SIG-M5 (cell line): ENCODE measurements around the gene SLBP.

ENCODE experiments used
- DNase-seq: peaks from one replicate; lab custom pipeline; 2025; lab: John Stamatoyannopoulos, UW

Gene SLBP

DNA sequence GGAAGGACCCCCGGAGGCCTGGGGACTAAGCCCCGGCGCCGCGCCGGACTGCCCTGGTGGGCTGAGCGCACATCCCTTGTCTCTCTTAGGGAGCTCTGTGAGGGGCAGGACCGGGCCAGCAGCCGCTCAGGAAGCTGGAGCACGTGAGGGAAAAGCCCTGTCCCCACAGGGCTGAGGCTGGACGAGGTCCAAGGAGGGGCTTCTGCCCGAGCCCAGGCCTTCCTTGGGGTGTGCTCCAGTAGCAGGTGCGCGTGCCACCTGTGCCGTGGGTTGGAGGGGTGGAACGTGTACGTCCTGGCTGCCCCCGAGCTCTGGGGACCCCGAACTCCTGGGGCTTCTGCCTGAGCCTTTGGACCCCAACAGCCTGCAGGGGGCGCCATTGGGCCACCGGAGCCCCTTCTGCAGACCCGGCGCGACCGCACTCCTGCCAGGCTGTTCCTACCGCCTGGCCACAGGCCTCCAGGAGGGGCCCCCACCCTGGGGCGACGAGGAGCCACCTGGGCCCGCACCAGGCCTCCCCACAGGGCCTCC, 36.4 kb upstream of the SLBP start:
- DNase-seq = no peak

DNA sequence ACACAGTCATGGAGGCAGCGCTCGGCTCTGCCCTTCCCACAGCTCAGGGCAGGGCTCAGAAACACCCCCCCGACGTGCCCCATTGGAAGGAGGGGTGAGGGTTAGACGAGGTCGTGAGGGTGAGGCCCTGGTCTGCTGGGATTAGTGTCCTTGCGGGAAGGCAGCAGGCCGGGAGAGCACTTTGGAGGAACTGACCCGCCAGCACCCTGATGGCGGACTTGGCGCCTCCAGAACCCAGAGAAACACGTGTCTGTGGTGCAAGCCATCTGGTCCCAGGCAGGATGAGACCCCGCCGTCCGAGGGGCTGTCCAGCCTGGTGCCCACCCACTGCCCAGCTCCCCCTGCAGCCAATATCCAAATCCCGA, 35.5 kb upstream of the SLBP start:
- no peak for DNase-seq

DNA sequence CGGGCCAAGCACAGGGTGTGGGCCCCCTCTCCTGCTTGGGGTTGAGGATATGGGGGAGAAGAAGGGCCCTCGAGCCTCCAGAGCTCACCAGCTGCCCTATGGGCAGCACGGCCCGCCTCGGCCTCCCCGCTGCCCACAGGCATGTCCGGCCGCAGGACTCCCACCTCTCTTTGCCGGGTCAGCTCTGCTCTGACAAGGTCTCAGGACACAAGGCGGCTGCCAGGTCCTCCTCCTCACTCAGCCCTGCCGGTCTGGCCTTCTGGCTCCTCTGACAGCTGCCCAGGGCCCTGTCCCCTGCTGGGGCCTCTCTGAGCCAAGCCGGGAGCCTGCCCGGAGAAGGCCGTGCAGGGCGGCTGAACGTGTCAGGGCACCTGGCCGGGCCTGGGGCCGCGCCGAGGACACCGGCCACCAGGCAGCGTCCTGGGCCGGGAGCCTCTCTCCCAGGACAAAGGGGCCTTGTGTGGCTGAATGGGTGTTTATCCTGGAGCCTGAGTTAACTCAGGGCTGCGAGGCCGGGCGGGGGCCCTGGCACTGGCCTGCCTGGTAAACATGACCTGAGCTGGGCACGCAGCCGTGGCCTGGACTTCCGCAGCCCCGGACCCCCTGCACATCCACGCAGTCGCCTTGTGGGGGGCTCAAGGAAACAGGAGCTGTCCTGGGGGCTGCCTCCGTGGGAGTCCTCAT, 34.9 kb upstream of the SLBP start:
- DNase-seq = no peak

DNA sequence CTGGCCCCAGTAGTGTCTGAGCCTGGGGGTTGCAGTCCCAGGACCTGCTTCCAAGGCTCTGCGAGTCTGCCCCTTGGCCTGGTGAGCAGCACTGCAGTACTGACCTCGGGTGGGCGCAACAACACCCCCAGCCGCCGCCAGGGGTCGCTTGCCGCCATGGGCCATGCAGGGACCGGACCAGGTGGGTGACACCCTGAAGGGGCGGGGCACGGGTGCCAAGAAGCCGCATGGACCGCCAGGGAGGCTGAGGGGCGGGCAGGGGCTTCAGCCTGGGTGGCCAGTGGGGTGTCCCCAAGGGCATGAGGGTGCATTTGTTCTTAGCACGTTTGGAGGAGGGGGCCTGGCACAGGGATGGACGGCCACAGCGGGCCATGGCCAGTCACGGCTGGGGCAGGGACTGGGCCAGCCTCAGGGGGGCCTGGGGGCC, 34.2 kb upstream of the SLBP start:
- no peak for DNase-seq

DNA sequence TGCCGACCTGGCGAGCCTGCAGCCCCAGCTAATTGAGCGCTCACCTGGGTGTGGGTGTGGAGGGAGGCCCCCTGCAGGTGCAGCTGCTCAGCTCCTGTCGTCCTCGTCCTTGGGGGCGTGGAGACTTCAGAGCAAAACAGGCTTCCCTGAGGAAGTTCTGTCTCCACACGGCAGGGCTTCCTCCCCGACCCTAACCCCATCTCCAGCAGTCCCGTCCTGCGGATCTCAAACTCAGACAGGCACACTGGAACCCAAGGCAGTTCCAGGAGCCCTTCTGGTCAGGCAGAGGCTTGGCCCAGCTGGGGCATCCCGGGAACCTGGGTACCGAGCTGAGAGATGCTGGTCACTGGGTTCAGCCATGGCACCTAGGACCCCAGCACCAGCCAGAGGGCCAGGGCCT, 33.6 kb upstream of the SLBP start:
- DNase-seq = no peak

DNA sequence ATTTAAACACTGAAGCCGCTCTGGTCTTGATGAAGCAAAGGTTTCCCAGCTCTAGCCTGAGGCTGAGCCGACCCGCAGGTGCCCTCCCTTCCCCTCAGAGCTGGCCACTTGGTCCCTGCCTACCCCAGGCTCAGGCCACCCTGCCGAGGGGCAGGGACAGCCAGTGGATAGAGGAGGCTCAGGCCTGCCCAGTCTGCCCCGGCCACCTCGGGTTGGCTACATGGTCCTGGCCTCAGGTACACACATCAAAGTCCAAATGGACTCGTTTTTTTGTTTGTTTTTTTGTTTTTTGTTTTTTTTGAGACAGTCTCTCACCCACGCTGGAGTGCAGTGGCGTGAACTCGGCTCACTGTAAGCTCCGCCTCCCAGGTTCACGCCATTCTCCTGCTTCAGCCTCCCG, 33.0 kb upstream of the SLBP start:
- DNase-seq = no peak

DNA sequence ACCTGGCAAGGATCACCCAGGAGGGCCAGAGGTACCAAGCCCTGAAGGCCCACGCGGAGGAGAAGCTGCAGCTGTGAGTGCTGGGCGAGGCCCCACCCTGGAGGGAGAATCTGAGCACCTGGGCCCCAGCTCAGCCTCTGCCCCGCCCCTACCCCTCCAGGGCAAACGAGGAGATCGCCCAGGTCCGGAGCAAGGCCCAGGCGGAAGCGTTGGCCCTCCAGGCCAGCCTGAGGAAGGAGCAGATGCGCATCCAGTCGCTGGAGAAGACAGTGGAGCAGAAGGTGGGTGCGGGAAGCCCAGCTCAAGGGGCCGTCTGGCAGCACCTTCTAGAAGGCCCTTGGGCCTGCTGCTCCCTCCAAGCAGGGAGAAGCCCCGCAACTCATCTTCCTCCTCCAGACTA, 32.4 kb upstream of the SLBP start:
- no peak for DNase-seq

DNA sequence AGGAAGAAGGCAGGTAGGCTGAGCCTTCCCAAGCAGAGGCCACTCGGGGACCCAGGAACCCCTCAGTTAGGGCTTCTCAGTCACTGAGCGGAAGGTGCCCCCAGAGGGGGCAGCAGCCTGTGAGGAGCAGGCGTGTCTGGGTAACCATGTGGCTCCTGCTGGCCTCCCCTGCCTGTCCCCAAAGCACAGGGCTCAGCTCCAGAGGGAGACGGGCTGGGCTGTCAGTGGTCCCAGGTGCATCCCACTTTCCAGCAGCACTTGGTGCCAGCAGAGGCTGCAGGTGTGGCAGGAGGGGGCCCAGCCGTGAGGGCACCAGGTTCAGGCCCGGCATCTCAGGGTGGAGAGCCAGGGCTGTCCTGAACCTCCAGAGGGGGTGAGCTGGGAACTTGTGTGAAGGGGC, 31.9 kb upstream of the SLBP start:
- DNase-seq = no peak

DNA sequence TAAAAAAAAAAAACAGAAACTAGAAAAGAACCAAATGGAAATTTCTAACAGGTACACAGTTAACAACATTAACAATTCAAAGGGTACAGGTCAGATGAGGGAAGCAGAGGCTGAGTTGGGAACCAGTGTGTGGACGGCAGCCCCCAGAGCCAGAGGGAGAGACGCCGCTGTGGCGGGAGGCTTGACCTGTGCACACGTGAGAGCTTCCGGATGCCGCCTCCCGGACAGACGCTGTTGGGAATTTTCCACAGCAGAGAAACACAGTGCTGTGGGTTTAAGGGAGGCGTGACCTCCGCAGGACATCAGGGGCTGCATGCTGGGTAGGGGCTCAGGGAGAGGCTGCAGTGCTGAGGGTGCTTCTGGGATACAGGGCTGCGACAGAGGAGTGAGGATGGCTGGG, 31.4 kb upstream of the SLBP start:
- DNase-seq = no peak

DNA sequence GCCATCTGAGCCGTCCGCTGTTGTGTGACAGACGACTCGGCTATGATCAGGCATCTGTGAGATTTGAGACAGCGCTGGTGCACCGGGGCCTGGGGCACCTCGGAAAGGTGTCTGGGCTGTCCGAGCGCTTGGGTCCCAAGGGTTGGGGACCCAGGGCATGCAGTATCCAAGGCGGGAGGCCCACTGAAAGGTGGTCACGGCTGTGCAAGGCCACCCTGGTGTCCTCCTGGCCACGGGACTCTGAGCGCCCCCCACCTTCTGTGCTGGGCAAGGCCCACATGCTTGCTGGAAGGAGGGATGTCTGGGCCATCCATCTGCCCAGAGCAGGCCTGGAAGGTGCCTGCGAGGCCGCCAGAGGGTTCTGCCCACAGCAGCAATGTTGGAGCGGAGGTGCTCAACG, 29.1 kb upstream of the SLBP start:
- no peak for DNase-seq

DNA sequence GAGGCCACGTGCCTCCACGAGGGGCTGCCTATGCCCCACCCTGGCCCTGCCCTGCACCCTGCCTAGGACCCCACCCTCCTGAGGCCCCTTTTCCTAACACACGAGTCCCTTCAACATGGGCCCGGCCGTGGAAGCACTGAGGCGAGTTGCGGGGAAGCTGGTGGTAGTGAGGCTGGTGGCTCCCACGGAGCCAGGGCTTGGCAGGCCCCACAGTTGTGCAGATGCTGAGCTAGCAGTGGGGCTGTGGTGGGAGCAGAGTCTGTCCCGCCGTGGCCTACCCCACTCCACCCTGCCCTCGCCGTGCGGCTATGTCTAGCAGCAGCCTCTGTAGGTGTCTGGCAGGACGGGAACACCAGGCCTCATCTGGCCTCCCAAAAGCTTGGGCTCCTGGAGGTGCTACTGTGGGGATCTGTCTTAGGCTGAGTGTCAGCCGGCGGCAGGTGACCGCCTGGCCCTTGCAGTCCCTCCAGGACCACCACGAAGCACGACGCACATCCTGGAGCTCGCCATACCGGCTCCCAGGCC, 28.0 kb upstream of the SLBP start:
- DNase-seq = no peak

DNA sequence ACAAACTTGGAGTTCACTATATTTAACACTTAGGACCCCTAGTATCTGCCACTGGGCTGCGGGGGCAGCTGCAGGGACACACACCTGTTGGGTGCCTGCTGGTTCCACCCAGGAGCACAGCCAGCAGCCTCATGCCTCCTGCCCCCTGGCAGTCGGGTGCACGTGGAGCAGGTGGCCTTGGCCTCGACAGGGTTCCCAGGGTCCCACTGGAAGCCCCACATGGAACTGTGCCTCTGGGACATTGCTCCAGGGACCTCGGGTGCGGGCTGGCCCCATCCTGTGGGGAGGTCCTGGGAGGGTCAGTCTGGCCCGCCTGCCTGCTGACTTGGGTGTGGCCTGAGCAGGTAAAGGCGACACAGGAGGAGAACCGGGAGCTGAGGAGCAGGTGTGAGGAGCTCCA, 27.2 kb upstream of the SLBP start:
- DNase-seq = no peak

DNA sequence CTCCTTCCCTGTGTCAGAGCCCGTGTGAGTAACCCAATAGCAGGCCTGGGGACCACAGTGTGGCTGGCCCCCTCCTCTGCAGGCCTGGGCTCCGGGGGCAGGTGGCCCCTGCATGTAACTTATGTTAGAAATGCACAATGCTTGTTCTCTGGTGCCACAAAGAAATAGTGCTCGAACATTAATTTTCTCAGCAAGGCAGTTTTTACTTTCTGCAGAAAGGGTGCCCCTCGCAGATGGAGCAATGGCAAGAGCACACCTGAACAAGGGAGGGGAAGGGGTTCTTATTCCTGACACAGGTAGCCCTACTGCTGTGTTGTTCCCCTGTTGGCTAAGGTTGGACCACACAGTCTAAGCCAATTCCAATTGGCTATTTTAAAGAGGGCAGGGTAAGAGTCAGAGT, 26.3 kb upstream of the SLBP start:
- no peak for DNase-seq

DNA sequence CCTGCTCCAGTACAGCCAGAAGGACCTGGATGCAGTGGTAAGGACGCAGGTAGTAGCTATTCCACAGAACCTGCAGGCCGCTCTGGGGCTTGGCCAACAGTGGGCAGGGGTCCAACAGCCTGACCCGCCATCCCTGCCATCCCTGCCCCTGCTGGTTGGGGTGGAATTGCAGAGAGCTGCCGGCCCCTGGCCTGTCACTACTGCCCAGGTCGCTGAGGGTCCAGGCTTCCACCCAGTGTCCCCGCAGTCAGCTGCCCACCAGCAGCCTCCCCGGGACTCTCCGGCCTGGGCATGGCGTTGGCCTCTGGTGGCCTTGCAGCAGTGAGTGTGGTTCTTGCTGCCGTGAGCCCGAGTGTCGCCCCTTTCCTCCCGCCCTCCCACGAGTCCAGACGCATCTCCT, 25.5 kb upstream of the SLBP start:
- DNase-seq = no peak

DNA sequence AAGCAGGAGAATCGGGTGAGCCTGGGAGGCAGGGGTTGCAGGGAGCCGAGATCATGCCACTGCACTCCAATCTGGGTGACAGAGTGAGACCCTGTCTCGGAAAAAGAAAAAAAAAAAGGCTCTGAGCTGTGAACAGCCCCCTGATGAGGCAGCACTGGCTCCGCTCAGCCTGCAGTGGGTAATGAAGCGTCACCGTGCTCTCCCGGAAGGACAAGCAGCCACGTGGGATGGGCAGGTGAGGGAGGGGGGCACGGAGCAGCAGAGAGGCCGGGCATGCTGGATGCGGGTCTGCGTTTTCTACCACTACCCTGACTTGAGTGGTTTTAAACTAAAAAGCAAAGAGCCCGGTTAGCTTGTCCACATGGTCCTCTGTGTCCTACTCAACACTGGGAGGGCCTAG, 24.7 kb upstream of the SLBP start:
- DNase-seq = no peak

DNA sequence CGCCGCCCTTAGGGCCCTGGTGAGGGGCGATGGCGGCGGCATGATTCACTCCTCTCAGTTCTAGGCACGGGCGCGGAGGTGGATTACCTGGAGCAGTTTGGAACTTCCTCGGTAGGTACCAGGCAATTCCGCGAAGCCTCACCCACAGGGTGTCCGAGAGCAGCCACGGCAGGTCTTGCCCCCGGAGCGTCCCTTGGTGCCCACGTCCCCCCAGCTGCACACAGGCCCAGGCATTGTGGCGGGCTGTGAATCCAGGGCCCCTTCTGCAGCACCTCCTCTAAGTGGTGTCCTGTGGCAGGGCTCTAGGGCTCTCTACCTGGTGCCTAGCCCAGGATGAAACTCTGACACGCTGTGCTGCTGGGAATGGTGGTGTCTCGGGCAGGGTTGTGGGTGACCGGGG, 23.1 kb upstream of the SLBP start:
- DNase-seq = no peak

DNA sequence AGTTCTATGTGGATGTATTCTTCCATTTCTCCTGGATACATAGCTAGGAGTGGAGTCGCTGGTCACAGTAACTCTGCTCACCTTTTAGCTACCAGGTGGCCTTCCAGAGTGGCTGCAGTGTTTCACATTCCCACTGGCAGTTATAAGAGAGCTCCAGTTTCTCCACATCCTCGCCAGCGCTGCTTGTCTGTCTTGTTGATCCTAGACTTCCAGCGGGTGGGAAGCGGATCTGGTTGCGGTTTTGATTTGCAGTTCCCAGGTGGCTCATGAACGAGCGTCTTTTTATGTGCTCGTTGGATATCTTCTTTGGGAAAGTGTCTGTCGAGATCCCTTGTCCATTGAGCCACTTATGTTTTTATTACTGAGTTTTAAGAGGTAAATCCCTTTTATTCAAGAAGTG, 20.8 kb upstream of the SLBP start:
- DNase-seq = no peak

DNA sequence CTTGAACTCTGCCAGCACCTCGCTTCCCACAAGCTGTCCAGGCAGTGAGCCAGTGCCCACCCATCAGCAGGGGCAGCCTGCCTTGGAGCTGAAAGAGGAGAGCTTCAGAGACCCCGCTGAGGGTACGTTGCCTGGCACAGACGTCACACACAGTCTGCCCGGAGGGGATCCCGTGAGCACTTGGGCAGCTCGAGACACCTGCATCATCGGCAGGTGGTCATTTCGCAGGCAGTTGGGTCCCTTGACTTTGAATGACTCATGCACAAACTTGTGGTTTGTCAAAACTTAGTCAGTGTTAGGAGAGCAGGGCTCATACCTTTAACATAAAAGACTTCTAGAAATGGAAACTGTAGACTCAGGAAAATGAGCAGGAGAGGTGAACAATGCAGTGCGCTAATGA, 19.1 kb upstream of the SLBP start:
- no peak for DNase-seq

DNA sequence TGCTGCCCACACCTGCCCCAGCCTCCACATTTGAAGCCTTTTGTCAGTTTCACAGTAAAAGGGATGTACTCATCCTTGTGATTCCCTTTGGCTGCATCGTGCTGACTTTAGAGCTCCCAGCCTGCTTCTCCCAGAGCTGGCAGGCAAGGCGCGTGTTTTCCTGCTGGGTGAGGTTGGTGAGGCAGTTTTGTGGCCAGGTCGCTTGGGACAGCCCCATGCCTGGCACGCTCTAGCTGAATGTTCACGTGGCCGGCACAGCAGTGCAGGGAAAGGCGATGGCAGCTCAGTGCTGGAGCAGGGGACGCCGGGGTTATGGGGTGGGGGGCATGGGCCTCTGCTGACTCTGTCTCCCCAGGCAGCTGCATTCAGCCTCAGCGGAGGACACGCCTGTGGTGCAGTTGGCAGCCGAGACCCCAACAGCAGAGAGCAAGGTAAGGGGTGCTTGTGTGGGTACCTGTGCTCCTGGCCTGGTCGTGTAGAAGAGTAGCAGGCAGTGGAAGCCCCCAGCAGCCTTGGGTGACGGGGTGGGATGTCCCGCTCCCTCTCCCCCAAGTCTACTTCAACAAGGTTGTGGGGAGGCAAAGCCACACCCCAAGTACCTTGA, 18.5 kb upstream of the SLBP start:
- DNase-seq = no peak

DNA sequence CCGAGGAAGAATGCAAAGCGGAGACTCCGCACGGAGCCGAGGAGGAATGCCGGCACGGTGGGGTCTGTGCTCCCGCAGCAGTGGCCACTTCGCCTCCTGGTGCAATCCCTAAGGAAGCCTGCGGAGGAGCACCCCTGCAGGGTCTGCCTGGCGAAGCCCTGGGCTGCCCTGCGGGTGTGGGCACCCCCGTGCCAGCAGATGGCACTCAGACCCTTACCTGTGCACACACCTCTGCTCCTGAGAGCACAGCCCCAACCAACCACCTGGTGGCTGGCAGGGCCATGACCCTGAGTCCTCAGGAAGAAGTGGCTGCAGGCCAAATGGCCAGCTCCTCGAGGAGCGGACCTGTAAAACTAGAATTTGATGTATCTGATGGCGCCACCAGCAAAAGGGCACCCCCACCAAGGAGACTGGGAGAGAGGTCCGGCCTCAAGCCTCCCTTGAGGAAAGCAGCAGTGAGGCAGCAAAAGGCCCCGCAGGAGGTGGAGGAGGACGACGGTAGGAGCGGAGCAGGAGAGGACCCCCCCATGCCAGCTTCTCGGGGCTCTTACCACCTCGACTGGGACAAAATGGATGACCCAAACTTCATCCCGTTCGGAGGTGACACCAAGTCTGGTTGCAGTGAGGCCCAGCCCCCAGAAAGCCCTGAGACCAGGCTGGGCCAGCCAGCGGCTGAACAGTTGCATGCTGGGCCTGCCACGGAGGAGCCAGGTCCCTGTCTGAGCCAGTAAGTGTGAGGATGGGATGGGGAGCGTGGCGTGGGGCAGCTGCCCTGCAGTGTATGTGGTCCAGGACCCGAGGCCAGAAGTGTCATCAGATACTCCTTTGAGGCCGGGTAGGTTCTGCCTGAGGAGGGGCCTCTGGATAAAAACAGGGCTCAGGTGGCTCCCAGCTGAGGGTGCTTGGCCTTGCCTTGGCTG, 16.2 kb upstream of the SLBP start:
- DNase-seq = no peak

DNA sequence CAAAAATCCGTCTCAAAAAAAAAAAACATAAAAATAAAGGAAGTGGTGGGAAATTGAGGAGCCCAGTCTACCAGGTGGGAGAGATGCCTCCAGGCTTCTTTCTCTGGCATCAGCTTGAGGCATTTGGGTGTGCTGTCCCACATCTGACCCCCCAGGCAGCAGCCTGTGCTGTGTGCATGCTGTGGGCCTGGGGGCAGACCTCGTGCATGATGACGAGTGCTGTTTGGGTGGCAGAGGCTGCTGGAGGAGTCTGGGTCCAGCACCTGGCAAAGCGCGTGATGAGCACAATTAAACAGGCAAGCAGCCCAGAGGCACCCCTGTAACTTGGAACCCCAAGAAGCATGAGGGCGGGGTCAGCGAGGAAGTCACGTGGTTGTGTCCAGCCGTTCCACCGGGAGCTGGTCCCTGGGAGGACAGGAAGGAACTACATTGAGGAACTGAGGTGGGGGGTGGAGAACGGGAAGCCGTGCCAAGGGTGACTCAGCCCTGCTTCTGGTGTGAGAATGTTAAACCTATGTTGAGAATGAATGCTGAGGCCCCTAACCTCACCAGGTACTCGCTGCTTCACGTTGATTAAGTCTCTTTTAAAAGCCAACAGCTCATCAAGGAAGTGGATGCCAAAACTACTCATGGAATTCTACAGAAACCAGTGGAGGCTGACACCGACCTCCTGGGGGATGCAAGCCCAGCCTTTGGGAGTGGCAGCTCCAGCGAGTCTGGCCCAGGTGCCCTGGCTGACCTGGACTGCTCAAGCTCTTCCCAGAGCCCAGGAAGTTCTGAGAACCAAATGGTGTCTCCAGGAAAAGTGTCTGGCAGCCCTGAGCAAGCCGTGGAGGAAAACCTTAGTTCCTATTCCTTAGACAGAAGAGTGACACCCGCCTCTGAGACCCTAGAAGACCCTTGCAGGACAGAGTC, 15.3 kb upstream of the SLBP start:
- DNase-seq = no peak
